HG03196 (cell line): ENCODE data around the gene TMEM222.

Experiments used
- ATAC-seq: cut with Tn5 transposase; IDR thresholded peaks from one replicate; pipeline ENCODE4 v1.9.1; 2021; ENCODE audit not compliant: unreplicated experiment

The TMEM222 gene

DNA sequence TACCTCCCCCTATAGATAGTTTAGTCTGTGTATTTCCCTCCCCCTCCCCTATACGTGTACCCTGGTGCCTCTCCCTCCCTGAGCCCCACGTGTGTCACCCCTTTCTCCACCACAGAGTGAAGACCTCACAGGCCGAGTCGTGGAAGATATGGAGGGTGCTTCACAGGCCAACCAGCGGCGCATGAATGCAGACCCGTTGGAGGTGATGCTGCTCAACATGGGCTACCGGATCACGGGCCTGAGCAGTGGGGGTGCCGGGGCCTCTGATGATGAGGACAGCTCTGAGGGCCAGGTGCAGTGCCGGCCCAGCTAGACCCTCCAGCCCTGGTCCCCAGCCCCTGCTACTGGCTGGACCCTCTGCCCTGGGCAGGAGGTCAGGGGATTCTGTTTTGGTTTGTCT lies 15.9 kb upstream of the TMEM222 start:
- no peak for ATAC-seq

DNA sequence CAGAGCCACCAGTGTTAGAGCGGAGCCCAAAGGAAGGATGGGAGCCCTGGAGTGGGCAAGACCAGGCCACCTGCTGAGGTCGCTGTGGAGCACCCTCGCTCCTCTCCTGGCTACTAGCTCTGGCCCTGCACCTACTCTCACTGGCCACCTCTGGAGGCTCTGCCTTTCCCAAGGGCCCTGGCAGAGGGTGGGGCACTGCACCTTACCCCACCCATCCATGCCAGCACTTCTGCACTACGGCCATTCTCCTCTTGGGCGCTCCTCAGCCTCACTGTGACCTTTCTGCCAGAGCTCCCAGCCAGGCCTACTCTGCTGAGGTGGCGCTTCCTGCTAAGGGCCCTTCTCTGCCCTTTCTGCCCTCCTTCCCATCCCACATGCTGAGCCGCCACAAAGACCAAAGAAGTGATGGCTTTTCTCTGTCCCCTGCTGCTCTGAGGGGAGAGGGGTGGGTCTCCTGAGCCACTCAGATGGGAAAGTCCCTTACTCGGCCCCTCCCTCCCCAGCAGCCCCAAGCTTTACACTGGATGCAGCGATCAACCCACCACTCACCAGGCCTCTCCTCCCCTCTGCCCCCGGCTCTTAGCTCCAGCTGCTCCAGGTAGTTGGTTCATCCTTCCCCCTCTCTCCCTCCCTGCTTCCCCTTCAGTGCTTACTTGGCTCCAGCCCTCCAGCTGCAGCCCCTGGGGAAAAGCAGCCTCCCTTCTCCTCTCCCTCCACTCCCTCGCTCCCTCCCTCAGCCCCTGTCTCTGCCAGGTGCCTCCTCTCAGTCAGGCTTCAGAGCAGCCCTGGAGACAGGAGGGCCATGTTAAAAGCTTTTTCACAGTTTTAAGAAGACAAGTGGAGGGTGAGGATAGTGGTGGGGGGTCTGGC lies 14.8 kb upstream of the TMEM222 start:
- ATAC-seq: no peak

DNA sequence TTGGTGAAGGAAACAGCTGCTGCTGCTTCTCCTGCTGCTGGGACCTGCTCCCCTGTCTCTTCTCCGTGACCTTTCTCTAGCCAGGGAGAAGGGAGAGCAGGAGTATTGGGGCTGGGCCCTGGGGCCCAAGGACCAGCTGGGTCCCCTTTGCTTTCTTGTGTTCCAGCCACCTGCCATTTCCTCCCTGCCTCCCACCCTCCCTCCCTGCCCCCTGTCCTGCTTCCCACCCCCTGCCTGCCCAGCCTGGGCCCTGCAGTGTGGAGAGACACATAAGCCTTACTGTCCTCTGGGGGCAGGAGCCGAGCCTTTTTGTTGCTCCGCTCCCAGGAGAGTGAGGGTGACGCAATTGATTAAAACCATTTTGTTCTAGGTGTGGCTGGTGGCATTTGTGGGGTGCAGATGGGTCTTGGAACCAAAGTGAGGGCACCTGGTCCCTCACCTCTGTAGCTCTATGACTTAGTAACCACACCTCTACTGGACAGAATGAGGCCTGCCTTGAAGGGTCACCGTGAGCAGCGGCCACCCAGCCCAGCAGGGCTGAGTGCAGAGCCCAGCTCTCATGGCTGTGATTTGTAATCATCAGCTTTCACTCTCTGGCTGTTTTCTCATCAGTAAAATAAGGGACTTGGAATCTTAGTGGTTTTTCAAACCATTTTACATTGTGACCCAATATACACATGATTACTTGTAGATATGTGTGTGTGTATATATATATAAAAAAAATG lies 13.9 kb upstream of the TMEM222 start:
- no peak for ATAC-seq

DNA sequence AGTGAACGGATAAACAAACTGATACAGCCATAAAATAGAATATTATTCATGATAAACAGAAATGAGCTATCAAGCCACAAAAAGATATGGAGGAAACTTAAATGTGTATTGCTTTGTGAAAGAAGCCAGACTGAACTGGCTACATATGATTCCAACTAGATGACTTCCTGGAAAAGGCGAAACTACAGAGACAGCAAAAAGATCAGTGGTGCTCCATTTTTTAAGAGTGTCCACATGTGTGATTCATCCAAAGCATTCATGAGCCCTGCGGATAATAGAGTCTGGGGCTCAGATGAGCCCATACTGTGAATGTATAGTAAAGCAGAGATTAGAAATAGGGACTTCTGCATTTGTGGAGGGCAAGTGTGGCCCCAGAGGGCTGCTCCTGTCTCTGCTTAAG lies 7.8 kb upstream of the TMEM222 start:
- no peak for ATAC-seq

DNA sequence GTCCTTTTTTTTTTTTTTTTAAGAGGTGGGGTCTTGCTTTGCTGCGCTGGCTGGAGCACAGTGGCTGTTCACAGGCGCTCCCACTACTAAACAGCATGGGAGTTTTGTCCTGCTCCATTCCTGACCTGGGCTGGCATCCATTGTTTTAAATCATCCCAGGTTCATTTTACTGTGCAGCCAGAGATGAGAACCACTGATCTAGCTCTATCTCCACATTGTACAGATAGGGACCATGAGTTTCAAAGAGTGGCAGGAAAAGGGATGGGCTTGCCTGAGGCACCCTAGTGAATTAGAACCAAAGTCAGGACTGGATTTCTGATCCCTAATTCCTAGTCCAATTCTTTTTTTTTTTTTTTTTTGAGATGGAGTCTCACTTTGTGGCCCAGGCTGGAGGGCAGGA lies 7.2 kb upstream of the TMEM222 start:
- ATAC-seq: no peak

DNA sequence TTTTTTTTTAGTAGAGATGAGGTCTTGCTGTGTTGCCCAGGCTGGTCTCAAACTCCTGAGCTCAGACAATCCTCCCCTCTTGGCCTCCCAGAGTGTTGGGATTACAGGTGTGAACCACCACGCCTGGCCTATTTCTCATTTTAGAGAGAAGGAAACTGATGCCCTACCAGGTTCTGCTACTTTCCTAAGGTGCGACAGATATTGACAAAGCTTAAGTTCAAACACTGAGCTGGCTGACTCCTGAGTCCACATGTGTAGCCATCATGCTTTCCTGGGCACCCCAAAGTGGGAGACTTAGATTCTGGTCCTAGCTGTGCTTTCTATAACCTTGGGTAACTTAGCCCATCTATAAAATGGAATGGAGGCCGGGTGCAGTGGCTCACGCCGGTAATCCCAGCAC lies 5.1 kb upstream of the TMEM222 start:
- ATAC-seq: no peak

DNA sequence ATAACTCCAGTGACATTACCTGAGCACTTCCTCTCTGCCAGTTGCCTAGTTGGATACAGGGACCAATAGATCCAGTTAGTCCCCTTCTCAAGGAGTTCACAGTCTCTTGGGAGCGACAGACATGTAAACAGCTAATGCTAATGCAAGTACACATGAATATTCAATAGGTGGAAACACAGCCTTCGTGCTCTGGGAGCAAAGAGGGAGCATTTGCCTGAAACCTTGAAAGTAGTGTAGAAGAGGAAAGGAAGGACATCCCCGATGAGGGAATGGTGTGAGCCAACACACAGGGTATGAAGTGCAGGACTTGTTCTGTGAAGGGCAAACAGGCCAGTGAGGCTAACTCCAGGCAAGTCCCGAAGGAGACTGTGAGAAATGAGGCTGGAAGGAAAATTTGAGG lies 3.8 kb upstream of the TMEM222 start:
- ATAC-seq: no peak

DNA sequence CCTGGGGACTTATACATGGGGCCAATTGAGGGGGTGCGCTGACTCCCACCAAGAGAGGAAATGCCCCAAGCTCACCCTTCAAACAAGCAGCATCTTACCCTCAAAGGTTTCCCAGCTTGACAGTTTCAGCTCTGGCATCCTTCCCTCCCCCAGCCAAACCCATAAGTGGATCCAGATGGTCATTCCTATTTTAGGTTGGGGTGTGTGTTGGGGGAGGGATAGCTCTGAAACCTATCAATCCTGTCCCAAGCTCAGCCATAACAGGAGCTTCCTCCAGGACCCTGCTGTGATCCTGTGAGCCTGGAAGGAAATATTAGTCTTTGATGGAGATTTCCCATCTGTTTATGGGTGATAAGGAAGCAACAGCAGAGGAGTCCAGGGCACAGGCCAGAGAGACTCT lies 3.4 kb upstream of the TMEM222 start:
- ATAC-seq: no peak

DNA sequence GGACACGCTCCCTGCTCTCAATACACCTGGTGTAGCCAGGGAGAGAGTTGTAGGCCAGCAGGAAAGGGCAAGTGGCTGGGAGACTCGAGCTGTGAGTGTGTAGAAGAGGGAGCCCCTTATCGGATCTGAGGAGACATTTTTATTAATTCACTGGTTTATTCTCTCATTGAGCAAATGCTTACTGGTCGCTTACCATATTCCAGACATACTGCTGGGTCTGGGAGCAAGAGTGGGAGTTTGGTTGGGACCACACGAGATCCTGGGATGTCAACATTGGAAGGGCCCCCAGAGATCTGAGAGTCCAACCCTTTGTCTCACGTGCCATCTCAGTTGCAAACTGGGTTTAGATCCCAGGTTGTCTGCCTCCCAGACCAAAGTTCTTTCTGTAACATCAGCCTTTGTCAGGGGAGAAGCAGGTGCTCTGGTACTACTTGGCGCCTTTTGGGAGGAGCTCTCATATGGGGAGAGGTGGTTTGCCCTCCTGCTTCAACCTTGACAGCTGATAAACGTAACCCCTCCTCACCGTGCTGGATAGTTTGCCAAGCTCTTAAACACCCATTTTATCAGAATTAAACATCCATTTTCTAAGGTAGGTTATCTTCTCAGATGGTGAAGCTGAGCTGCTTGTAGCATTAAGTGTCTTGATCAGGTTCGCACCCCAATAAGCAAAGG lies 742 bp downstream of the TMEM222 start:
- ATAC-seq: no peak

DNA sequence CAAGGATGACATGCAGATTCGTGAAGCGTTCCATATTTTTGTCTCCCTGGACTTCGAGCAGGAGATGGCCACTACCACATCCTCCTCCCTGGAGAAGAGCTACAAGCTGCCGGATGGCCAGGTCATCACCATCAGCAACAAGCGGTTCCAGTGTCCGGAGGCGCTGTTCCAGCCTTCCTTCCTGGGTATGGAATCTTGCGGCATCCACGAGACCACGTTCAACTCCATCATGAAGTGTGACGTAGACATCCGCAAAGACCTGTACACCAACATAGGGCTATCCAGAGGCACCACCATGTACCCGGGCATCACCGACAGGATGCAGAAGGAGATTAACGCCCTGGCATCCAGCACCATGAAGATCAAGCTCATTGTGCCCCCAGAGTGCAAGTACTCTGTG lies 3.3 kb downstream of the TMEM222 start:
- no peak for ATAC-seq

DNA sequence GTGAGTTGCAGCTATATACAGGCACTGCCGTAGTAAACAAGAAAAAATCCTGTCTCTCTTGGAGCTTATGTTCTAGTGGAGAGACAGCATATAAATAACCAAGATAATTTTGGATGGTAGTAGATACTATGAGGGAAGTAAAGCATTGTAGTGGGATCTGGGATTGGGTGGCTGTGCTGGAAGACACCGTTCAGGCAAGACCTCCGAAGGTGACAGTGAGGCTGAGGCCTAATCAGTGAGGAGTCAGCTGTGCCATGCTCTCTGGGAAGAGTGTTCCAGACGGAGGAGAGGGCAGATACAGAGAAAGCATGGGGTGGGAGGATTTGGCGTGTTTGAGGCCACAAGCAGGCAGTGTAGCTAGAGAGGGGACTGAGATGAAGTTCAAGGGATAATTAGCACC lies 6.0 kb downstream of the TMEM222 start:
- ATAC-seq: no peak

DNA sequence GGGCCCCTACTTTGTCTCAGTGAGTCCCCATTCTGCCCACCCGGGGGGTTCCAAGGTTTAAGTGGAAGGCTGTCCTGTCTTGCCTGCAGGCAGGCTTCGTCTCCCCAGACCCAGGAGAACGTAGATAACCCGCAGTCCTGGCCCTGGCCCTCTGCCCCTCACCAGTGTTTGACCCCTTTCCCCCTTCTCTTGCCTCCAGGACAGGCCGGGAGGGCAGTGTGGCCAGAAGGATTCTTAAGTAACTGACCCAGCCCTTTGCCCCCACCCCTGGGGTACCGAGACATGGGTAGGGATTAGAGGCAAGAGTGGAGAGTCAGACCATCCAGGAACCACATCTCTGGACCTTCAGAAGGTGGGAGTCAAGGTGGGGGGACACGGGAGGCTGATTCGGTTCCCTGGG lies 8.8 kb downstream of the TMEM222 start:
- no peak for ATAC-seq

DNA sequence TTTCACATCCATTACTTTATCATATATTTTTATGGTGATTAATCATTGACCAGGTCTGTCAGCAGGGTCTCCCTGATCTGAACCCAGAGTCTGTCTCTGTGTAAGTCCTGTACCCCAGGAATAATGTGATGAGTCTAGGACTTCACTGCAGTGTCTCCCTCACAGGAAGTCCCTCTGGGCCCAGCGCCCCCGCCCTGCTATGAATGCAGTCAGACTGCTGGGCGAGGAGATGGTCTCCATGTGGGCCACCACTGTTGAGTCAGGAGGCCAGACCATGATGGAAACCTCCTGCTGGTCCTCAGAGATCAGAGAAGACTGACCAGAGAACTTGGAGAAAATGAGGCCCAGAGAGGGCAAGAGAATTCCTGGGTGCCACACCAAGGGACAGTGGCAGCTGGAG lies 9.5 kb downstream of the TMEM222 start:
- ATAC-seq: no peak

DNA sequence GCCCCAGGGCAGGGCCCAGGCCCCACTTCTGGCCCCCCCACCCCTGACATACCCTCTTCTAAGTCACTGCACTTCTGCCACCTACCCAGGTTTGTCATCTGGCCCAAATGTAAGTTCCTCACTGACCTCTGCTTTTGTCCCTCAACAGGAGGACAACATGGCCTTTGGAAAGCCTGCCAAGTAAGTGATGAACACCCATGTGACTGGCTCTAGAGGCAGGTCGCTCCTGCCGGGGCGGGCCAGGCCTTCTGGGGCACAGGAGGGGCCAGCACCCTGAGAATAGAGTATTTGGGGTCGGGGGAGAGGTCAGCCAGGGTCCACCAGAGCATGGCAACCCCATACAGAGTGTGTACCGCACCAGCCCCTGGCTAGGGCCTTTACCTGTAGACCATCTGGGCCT lies 10.0 kb downstream of the TMEM222 start:
- no peak for ATAC-seq

DNA sequence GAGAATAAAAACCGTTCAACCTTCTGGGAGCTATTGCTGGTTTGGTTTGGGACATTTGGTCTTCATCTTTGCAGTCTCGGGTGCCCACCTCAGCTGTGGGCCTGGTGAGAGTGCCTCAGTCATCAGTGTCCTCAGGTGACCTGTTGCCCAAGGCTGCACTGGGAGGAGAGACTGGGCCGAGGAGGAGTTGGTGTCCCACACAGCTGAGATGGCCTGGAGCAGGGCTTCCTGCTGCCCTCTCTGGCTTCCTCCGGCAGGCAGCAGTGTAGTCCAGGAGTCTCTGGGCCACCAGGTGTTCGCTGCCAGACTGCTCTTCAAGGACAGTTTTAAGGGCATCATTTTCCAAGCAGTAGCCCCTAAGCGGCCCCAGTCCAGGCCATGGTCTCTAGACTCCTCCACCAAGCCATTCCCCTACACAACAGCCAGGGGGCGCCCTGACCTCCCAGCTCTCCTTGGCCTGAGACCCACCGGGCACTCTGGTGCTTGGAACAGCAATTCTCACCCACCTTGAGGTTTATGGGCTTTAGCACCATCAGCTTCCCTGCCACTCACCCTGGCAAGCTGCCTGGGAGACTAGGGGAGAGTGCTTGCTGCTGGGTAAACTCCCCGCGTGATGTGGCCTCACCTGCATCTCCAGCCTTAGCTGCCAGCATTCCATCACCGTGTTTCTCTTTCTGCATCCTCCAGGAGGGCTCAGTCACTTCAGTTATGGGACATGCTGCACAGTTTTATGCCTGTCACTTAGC lies 10.7 kb downstream of the TMEM222 start:
- no peak for ATAC-seq

DNA sequence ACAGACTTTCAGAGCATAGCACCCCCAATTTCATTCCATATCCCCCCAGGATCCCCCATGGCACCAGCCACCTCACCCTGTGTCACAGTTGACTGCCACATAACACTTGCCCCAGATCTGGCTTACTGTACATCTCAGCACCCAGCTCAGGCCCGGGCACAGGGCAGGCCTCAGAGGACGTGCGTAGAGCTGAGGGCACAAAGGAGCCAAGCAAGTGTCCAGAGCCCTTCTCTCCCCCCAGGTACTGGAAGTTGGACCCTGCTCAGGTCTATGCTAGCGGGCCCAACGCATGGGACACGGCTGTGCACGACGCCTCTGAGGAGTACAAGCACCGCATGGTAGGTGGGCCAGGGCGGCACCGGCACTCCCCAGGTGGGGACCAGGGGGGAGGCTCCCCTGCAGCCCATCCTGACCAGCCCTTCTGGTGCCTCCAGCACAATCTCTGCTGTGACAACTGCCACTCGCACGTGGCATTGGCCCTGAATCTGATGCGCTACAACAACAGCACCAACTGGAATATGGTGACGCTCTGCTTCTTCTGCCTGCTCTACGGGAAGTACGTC lies 11.8 kb downstream of the TMEM222 start:
- no peak for ATAC-seq

DNA sequence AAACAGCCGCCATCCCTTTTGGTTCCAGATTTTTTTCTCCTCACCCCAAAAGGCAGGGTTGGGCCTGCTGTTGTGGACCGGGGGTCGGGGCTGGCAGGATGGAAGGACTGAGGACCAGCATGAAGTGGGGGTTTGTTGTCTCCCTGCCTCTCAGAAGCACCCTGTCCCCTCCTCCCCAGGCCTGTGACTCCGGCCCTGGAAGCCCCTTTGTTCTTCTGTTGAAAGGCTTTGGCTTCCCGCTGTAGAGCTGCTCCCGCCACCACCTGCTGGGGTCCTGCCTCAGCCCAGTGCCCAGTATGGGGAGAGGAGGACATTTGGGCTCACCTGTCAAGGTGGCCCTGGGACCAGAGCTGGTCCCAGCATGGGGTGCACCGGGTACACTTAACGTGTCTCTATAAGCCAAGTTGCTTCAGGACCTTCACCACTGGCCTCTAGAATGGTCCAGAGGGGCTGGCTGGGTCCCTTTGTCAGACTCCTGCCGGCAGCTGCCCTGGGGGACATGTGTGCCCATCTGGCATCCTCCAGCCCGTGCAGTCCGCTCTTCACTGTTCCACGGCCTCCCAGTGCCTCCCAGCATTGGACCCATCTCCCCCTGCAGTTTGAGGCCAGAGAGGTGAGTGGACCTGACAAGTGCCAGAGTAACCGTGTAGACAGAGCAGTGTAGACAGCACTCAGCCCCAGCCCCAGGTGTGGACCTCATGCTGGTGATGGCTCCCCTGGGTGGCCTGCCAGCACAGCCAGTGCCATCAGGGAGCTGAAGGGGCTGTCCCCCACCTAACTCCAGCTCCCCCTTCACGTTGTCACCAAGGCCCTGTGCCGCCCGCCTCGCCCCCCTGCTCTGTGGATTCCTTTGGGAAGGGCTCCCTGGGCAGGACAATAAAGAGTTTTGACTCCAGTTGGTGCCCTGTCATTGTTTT lies 13.8 kb downstream of the TMEM222 start:
- no peak for ATAC-seq

DNA sequence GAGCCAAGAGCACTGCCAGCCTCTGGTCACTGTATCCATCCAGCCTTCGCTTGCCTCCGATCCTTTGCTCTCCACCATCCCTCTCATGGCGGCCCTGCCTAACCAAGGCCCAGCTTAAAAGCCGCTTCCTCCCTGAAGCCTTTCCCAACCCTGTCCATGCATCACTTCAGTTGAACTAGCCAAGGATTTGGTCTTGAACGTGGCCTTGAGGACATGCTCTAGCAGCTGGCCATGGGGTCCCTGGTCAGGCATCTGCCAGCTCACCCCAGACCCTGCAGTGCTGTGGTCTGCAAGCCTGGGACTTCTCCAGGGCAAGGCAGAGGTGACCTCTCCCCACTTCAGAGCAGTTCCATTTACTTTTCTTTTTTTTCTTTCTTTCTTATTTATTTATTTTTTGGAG lies 14.8 kb downstream of the TMEM222 start:
- ATAC-seq: no peak

DNA sequence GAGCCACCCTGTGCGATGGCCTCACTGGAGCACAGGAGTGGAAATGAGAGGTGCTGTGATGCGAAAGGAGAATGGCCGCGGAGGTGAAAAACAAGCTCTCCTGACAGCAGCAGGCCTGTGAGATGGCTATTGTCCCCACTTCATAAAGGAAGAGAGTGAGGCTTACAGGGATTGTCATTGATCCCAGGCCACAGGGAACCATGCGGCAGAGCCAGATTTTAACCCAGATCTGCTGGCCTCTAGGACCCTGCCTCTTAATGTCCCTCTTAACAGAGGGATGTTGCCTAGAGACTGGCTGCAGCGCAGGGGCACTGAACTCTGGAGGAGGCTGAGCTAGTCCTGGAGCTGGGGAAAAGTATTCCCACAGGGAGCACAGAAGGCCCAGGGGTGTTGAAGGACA lies 16.8 kb downstream of the TMEM222 start:
- no peak for ATAC-seq

DNA sequence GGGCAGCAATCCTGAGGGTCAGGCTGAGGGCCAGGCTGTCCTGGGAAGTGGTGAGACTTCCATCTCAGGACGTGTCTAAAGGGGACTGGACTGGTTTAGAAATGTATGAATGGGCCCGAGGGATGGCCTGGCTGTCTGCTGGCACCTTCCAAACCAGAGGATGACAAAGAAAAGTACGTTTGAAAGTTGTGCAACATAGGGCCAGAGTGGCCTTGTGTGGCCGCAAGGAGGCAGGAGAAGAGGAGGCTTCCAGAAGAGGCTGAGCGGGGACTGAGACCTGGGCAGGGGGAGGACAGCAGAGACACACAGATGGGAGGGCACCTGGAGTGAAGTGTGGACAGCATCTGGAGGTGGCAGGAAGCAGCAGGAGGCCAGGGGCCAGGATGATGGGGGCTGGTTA lies 17.2 kb downstream of the TMEM222 start:
- no peak for ATAC-seq
